Stimulated activated CD8-positive, alpha-beta memory T cell treated with anti-CD3 and anti-CD28 coated beads, Interleukin-12 subunit alpha, Interleukin-12 subunit beta, amount 100 ng/mL, for 1 hour (primary cell): ENCODE data around the gene ACSS3.

Experiments
- DNase-seq: peaks from one replicate; pipeline ENCODE4 v3.0.0-alpha.2; 2020; ENCODE audit warnings: low read depth

The ACSS3 gene

DNA sequence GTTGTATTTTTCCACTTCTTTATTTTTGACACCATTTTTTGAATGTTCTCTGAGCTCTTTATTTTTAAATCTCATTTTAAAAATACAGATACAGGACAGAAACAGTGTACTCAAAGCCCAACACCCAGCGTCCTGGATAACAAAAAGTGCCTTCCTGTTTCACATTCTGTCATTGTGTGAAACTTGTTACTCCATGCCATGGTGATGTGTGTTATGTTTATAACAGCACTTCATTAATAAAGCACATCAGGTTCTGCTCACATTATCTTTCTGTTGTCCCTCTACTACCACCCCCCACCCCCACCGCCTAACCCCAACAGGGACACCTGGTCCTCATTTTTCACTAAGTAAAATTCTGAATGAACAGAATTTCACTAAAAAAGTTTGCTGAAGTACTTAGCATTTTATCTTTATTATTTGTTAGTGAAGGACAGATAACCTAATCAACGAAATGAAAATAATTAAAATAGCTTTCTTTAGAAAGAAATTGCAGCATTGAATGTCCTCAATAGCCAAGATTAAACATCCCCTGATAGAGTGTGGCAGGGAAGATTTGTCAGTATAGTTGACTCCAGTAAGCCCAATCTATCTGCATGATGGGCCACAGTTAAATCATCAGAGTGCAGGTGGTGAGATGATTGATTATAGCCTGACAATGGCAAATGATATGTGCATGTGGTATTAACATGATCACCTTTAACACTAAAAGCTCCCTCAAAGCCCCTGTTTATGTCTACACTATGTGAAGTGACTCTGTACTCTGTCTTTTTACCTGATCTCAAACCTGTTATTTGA is 153.9 kb downstream of the ACSS3 start:
- no peak for DNase-seq

DNA sequence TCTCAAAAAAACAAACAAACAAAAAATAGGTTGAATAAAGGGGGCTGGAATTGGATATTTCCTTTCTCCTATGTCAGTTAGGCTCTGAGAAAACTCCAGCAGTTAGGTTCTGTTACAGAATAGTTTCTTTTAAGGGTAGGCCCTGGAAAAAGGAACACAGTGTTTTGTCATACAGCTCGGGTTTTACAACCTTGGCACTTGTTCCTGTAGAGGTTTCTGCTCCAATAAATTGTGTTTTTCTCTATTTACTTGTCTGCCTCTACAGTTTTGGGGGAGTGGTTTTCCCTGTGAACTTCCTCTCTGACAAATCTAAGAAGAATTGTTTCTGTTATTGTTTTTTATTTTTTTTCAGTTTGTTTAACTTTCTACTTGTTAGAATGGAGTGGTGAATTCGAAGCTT is 167.6 kb downstream of the ACSS3 start:
- no peak for DNase-seq

DNA sequence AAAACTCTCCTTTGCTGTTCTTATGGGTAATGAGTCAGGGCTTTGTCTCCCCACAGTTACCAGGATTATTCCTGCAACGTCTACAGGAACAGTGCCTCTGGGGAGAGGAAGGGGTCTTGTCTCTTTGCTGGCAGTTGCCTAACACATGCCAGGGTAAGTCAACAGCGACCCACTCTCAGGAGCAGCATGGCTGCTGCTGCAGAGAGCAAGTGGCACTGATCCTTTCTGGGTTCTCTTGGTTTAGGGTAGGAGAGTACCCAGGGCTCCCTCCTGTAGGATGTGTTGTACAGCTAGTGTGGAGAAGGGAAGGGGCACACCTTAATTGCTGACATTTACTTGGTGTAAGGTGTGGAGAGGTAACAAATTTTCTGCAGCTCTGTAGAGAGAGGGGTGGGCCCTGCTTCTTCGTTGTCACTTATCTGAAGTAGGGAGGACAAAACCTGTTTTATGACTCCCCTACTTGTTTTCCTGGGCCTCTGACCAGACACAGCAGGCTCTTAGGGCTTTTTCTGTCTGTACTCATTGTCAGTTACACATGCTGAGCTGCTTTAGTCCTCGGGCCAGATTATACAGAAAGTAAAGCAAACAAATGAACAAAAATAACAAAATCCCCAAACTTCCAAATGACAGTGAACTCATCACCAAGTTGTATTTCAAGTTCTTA is 168.2 kb downstream of the ACSS3 start:
- DNase-seq = no peak

DNA sequence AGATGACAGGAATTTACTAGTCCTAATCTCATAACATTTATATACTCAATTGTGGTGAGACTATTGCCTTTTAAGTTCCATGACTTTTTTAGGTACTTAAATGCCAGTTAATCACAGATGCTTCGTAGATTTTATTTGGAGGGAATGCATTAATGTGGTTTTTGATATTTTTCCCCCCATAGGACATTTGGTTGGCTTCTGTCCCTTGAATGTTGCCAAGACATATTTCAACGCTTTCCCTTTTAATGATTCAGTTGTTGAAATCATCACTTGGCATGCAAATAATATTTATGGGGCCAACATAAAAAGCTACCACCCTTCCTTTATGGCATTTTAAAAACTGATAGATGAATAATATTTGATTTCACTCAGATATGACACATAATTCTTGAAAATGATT is 172.1 kb downstream of the ACSS3 start:
- no peak for DNase-seq

DNA sequence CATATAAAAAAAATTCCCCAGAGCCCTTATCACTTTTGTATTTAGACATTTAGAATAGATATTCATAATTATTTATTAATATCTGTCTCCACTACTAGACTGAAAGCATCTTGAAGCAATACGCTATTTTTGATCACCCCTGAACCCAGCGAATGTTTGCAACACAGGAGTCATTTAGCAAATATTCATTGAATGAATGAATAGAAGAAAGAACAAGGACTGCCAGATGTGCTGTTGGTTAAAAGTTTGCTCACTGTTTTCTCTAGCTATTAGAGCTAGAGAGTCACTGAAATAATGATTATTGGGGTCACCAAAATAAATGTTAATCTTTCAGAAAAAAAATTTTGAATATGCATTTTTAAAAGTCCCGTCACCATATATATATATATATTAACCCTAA is 174.3 kb downstream of the ACSS3 start:
- no peak for DNase-seq

DNA sequence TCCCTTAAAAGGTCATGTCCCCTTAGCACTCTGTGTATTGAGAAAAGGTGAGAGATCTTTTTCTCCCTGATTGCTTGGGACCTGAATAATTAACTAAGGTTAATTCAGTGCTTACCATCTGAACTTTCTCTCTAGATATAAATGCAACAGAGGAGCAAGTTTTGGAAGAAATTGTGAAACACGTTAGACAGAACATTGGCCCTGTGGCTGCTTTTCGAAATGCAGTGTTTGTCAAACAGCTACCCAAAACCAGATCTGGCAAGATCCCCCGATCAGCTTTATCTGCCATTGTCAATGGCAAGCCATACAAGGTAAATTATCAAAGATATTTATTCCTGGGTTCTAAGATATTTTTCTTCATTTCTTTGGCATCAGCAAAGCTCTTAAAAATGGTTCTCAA is 175.5 kb downstream of the ACSS3 start:
- no peak for DNase-seq

DNA sequence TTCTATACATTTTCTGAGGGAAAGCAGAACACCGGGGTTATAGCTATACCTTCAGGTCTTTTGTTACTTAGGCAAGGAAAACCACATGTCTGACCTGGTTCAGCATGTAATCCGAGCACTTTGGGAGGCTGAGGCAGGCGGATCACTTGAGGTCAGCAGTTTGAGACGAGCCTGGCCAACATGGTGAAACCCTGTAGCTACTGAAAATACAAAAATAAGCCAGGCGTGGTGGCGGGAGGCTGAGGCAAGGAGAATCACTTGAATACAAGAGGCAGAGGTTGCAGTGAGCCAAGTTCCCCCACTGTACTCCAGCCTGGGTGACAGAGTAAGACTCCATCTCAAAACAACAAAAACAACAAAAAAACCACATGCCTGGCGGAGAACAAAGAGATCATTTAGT is 177.6 kb downstream of the ACSS3 start:
- no peak for DNase-seq

DNA sequence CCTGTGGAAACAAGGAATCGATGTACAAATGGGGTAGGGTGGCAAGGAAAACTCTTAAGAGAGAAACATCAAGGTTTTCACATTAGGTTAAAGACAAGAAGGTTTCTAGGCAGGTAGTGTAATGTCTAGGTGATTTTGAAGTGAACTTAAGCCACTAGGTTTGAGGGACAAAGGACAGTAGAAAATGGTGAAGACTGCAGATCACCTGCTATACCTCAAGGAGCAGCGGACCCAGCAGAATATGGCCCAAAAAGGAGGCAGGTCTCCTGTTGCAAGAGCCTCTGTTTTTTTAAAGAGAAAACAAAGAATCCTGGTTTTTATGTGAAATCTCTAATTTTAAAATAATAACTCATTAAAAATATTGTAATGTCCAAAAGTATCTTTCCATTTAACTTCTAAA is 178.1 kb downstream of the ACSS3 start:
- DNase-seq = no peak

DNA sequence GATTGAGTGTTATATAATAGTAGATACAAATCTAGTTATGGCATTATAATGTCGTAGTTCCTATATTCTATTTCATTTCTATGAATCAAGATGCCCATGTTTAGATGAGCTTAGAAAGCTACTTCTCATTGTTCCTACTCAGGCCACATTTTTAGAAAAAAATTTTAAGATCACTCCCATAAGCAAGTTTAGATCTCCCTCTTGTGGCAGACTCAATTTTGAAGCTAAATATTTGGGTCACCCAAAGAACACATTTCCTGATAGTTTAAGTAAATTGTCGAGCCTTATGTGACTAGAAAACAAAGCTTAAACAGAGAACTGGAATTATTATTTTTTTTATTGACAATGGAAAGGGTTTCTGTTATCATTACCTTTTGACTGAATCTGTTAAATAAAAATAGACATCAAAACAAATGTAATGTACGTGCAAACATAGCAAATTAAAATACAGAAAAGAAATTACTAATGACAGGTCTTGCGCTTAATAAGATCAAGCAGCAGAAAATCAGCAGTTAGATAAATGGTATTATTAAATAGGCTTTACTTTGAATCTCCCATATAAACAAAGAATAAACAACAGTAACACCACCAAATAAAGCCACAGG is 180.2 kb downstream of the ACSS3 start:
- DNase-seq = no peak

DNA sequence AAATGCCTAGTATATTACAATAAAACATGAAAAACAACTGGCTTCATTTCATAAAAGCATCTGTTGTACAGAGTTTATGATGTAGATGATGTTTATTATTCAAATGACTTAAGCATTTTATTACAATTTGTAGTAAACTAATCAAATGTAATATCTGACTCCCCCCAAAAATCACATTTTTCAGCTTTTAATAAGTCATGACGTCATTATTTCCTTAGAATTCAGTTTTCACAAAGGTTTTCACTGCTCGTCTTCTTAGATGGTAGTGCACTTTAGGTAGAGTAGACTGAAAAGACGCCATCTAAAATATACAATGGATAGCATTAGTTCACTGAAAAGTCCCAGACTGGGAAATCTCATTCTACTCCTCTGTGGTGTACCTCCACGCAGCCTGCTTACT is 181.5 kb downstream of the ACSS3 start:
- no peak for DNase-seq

DNA sequence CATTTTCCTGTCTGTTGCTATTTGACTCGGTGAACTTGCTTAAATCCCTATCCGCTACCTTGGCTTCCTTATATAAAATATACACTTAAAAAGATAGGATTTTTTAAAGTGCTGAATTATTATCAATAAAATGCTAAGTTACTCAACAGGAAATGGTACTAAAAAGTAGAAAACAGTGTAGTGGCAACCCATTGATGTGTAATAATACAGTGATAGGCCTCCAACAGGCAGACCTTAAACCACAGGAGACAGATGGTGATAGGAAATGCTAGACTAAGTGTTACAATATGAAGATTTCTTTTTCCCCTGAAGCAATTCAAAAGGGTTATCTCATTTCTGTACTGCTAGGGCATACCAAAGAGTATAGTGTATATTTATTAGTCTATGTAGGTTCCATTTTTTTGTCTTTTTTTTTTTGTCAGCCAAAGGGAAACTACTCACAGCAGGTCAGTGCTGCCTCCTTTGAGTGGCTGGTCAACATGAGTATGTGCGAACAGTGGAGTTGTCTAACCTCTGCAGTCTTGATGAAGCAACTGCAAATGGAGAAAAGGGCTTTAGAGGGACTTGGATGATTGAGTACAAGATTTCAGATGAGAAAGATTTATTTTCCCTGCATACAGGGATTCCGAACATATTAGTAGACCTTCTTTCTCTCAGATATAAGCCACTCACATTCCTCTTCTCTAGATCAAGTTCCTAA is 183.8 kb downstream of the ACSS3 start:
- no peak for DNase-seq

DNA sequence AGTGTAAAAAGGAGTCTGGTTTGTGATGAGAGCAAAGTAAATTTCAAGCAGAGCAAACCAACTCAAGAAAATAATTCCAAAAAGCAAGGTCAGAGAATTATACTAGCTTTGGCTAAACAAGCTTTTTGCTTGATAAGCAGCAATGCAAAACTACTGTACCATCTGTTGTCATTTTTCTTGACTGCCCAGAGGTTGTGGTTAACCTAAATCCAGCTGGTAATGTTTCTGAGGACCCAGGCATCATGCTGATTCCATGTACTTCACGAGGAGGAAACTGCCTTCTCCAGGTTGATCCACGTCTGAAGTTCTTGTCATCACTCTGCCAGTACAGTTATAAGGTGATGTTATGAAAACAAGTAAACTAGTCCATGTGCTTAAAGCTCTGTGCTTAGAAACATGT is 185.2 kb downstream of the ACSS3 start:
- DNase-seq = no peak

DNA sequence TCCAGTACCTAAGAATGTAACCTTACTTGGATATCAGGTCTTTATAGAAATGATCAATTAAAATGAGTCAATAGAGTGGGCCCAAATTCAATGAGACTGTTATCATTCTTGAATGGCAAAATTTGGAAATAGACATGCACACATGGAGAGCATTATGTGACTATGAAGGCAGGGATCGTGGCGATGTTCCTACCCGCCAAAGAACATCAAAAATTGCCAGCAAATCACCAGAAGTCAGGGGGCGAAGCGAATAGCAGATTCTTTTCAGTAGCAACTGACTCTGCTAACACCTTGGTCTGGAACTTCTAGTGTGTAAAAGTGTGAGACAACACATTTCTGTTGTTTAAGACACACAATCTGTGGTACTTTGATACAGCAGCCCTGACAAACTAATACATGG is 192.5 kb downstream of the ACSS3 start:
- DNase-seq = no peak

DNA sequence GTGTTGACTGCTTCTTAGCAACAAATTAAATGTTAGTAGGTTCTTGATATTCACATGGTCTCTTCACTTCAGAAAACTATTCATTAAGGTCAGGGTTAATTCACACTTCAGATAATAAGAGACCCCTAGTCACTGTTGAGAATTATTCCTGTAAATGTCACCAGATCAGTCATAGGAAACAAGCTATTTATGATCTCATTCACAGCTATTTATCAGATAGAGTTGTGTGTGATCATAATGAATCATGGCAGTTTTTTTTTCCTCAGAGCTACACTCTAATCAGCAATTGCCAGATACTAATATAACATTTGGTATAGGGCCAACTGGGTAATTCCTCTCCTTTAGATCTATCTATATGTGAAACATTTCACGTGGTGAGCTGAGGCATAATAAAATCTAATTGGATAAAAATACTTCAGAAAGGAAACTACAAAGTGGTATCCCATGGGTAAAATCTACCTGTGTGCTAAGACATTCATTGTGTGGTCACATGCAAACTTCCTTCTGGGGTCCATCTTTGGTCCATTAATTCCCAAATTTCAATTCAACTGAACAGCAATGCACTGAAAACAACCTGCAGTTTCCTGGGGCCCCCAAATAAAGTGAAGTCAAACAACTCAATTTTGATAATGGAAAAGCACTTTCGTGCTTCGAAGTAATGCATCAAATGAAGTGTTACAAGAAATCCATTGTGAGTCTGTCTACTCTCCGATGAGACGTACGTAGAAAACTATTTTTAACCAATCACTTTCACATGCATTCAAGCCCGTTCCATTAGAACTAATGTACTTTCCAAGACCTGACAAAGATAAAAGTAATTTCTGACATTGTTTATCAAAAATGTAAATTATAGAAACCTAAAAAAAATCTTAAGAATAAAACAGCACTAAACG is 197.0 kb downstream of the ACSS3 start:
- DNase-seq = no peak

DNA sequence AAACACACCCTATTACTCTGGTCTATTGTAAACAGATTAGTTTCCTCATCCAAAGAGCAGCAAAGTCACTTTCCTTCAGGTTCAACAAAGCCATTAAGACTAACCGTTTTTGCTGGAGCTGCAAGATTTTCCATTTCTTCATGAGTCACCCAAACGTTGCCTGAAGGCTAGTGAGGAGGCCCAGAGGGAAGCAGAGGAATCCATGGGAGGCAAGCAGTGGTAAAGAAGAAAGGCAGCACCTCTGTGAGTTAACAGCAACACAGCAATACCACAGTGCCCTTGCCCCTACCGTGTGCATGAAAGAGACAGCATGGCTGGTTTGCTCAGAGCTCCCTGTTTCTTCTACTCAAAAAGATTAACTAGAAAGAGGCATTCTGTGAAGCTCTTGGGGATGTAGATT is 206.3 kb downstream of the ACSS3 start:
- no peak for DNase-seq

DNA sequence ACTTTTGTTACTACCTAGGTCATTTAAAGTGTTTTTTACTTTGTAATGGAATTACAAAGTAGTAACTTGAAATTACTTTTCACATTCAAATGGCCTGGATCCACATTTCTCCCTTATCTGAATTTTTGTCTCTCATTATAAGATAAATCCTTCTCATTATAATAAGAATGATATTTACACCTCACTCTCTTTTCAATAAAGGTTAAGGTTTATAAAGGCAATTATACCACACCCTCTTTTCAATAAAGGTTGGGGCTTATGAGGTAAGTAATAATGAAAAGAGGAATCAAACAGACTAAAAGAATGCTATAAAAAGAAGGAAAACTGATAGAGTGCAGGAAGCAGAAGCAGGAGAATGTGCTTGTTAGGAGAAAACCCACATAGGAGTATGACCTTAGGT is 210.8 kb downstream of the ACSS3 start:
- no peak for DNase-seq

DNA sequence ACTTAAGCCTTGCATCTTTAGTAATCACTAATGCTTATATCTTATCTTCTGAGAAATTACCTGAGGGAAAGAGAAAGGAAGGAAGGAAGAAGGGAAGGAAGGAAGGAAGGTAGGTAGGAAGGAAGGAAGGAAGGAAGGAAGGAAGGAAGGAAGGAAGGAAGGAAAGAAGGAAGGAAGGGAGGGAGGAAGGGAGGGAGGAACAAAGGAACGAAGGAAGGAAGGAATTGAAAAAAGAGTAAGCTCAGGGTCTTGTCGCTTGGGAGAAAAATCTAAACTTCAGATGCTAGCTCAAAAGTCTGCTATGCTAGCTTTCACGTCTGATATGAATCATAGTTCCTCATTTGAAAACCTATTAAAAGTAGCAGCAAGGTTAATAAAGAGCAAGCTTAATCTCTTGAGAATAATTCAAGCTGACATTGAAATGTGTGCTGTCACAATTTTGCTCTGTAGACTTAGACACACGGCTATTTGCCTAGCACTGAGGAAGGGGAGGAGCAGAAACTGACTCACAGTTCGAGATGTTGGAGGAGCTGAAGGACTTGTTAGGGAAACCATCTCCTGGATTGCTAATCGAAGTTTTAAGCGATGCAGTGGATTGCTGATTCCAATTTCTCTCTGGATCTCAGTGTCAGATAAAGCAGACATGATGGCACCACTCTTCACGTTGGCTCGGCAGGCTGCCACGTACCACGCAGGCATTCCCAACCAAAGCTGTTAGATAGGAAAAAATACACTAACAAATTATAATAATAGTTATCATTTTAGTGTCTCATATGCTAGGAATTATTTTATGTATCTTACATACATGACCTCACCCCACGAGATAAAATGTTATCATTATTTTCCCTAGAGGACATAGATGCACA is 216.7 kb downstream of the ACSS3 start:
- DNase-seq = no peak

DNA sequence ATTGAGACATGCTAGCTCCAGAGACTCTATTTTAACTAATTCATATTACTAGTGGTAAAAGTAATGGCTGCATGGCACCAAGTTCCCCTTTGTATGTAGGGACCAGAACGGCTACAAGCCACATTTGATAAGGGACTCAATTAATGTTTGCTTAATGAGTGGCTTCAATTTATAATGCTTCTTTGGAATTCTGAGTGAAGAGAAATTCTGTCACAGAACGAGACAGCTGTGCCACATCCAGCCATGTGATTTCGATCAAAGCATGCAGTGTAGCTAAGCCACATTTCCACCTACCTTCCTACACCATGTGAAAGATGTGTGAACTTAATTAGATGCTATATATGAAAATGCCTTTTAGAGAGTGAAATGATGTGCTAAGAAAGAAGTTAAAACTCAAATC is 217.4 kb downstream of the ACSS3 start:
- no peak for DNase-seq

DNA sequence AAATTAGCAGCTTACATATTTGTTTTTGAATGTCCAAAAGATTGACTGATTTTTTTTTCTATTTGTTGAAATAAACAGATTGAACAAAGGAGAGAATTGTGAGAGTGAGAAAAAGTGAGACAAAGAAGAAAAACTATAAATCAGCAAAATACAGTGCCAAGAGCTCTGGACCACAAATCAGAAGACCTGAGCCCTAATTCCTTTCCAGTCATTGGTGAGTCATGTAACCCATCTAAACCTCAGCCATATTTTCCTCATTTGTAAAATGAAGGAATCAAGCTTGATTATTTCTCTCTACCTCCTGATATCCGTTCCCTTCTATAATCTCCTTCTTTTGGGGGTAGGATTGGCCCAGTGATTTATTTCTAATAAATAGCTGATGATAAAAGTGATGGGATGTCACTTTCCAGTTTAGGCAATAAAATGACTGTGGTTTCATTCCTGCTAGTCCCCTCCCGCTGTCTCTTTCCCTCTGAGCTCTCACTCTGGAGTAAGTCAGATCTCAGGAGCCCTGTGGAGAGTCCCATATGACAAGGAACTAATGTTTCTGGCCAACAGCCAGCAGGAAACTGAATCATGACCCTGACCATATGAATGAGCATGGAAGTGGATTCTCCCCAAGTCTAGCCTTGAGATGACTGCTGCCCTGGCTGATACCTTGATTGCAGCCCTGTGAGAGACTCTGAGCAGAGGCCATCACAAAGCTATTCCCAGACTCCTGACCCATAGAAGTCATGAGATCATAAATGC is 218.9 kb downstream of the ACSS3 start:
- no peak for DNase-seq

DNA sequence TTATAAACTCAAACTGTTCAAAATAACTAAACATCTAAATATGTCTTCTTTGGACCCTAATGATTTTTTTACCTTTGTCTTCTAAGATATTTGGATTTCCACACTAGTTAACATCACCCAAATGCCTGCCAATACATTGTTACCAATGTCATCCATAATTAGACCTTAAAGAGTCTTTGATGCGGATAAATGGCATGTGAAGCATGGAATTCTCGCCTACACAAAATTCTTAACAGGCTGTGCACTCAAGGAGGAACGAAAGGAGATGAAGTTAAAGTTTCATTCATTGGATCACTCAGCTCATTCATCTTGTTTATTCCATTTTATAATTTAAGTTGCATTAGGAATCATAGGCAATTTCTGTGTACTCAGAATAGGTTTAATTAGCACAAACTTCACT is 219.7 kb downstream of the ACSS3 start:
- DNase-seq = no peak
